ENCODE data around the gene ZDHHC13.

The ZDHHC13 gene

GRCh38 chr11:19208181-19208580 lies 91.2 kb downstream of the ZDHHC13 start:
- no peak for DNase-seq (ENCODE audit: low read depth)

DNA sequence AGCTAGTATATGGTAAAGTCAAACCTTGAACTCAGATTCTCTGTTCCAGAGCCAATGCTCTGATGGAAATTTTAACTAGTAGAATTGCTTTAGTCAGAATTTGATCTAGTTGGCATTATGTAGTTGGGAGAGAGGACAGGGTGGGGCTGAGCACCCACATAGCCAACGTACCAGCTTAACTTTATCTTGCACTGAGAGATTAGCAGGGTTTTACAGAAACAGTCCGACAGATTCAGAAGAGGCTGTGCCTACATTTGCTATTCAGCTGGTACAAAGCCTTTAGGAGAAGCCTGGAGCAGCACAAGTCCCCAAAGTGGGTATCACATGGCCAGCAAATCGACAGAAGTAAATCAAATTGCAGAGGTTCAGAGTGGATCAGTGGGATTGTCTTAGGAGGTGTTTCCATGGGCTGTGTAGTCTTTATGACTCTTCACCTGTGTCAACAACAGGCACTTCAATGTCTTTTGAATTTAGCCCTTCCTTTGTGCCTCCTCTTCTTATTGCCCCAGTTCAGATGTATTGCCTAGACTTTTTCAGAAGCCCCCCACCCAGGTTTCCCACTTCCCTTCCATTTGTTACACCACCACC lies 92.1 kb downstream of the ZDHHC13 start:
- no peak for DNase-seq (ENCODE audit: low read depth)

DNA sequence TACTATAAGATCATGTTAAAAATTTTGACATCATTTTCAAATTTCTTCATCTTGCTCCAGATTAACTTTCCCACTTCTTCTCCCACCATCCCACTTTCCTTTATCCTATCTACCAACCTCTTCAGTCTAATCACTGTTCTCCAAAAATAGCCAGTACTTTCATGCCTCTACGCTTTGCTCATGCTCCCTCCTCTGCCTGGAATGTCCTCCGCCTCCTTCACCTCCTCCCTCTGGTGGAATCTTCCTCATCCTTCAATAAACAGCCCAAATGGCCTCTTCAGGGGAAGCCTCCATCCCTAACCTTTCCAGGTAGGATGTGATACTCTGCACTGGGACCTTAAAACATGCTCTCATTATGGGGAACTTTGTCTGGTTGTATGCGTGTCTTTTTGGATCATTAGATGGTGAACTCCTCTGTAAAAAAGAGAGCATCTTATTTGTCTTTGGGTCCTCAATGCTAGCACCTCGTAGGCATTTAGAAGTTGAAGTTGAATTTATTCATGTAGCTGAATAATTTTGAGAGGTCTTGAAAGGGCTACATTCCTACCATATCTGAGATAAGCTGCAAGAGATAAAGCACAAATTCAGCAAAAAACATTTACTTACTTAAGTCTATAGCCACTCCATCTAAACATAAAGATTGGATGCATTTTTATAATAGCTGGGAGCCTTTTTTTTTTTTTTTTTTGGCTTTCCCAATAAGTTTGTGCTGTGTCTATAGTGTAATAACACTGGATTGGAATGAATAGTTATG lies 92.8 kb downstream of the ZDHHC13 start:
- DNase-seq (ENCODE audit: low read depth): no peak

DNA sequence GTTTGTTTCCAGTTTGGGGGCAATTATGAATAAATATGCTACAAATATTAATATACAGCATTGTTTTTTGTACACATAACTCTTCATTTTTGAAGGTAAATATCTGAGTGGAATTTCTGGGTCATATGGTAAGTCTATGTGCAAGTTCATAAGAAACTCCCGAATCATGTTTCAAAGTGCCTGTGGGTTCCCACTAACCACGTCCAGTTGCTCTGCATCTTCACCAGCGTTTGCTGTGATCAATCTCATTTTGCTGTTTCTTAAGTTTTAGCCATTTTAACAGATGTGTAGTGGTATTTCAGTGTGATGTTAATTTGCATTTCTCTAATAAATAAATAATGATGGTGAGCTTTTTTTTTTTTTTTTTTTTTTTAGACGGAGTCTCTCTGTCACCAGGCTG lies 99.1 kb downstream of the ZDHHC13 start:
- no peak for DNase-seq (ENCODE audit: low read depth)

DNA sequence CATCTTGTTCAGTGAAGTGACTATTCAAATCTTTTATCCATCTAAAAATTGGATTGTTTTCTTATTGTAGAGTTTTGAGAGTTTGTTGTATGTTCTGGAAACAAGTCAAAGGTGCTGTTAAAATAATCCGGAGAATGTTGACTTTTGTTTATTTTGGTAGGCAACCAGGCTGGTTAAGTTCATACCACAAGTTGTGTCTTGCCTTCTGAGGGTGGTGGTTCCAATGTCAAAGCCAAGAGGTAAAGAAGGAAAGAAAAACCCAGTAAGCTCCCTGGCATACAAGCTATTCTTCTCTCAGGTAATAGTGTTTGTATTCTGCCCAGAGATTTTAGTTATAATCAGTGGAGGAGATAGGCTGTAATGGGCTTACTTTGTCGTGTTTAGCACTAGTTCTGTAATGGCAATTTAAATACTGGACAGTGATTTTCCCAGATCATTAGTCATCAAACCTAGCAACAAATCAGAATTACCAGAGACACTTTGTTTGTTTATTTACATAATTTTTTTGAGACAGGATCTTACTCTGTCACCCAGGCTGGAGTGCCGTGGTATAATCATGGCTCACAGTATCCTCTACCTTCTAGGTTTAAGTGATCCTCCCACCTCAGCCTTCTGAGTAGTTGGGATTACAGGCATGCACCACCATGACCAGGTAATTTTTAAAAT lies 99.9 kb downstream of the ZDHHC13 start:
- DNase-seq (ENCODE audit: low read depth): no peak

- DNase-seq (ENCODE audit: low read depth): no peak
Measured at GRCh38 chr11:19218216-19218615, 101.2 kb downstream of the ZDHHC13 start.

DNA sequence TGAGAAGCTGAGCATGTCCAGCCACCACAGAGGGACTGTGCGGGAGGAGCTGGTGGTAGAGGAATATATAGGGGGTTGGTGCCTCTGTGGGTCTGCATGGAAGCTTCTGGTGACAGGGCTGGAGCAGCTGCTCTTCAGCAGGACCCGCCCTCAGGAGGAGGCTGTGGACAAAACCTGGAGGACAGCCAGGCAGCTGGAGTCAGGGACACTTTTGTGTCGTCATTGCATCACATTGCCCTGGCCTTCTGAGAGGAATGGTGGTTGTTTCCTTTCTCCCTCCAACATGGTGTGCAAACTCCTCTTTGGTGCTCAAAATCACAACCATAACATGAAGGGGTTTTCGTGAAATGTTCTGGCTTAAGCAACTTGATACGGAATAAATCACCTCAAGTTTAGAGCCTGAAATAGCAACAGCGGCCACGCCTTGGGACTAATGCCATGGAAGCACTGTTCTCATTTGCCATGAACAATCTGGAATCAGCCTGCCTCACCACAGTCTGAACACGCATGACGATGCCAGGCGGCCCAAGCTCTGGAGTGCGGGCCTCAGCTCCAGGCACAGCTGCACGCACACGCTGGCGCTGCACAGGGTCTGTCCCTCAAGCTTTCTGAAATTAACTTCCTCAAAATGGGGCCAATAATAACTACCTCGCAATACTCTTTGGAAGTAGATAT lies 102.0 kb downstream of the ZDHHC13 start:
- DNase-seq (ENCODE audit: low read depth): no peak

DNA sequence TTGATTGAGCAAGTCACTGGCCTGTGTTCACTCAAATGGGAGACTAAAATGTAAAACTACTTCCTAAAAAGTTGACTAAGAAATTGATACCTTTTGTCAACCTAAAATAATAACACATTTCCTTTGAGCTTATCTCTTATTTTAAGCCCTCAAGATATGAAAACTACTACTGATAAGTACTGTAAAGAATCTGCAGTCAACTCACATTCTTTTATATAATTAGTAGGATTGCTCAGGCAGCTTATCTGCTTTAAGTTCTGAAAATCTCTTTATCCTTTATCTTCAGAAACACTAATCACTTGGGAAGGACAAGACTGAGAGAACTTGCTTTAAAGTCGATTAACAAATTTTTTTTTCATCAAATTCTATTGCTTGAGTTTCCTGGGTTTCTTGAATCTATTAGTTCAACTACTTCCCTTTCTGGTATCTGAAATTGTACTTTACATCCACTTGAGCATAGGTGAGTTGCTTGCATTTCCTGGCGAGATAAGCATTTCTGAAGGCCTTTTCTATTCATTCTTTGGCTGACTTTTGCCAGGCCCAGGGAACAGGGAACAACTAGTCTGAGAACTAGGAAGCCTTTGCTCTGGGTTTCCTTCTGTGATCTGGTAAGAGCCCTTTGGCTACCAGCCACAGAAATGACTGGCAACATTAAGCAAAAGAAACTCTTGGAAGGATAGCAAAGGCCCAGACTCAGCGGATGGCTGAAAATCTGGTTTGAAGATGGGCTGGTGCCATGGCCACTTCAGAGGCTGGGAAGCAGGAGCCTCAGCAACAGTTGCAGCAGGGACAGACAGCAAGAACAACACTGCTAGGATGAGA lies 104.1 kb downstream of the ZDHHC13 start:
- no peak for DNase-seq (ENCODE audit: low read depth)

DNA sequence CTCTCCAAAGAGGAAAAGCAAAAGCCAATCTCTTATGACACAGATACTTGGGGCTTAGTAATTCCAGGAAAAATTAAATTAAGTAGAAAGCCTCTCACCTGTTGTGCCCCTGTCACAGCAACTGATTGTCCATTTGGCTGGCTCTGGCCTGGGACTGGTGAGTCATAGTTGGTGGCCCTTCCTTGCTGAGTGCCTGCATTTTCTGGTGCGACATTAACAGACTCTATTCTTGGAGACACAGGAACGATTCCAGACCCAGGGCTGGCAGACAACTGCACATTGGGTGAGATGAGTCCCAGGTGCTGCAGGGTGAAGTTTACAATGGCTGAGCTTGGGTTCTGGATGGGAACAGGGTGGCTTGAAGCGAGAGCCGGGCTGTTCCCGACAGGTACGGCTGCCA lies 108.2 kb downstream of the ZDHHC13 start:
- DNase-seq (ENCODE audit: low read depth): no peak

GRCh38 chr11:19225581-19225980 lies 108.6 kb downstream of the ZDHHC13 start:
- DNase-seq (ENCODE audit: low read depth): no peak
